GM23338 (cell line): Measurements from ENCODE around the gene ZBP1. TPM values are rescaled to one million over a fixed set of nuclear protein-coding genes. Genes with fewer than 3 reads are reported as not detected.

Experiments used
- ATAC-seq: fragments of 200-7000 bp; cut with Tn5 transposase; 3 replicates; pipeline ENCODE4 v1.9.1; 2020
- DNase-seq: peaks from one replicate; pipeline ENCODE4 v3.0.0-alpha.2; 2015; ENCODE audit warnings: low spot score
- H2AFZ ChIP-seq: fragments of 200-600 bp; sonication (generic); 2 replicates; pipeline ENCODE4 v1.8.0; 2016; ENCODE audit warnings: antibody characterized with exemption, mild to moderate bottlenecking, moderate library complexity
- H3F3A ChIP-seq: fragments of 200-600 bp; sonication (generic); replicated peaks from 2 replicates; pipeline ENCODE4 v1.8.0; 2017; ENCODE audit warnings: antibody characterized with exemption, mixed run types, low read depth
- H3K27ac ChIP-seq: fragments of 200-600 bp; sonication (generic); 2 replicates; pipeline ENCODE4 v1.6.1; 2016; ENCODE audit warnings: low read depth
- H3K27me3 ChIP-seq: fragments of 200-600 bp; sonication (generic); 2 replicates; pipeline ENCODE4 v1.8.0; 2016; ENCODE audit warnings: mild to moderate bottlenecking, mixed run types, moderate library complexity; ENCODE audit not compliant: insufficient read depth
- H3K36me3 ChIP-seq: fragments of 200-600 bp; sonication (generic); 2 replicates; pipeline ENCODE4 v1.8.0; 2016; ENCODE audit warnings: mild to moderate bottlenecking; ENCODE audit not compliant: insufficient read depth
- H3K4me1 ChIP-seq: fragments of 200-600 bp; sonication (generic); 2 replicates; pipeline ENCODE4 v1.8.0; 2016; ENCODE audit warnings: mild to moderate bottlenecking, moderate library complexity; ENCODE audit not compliant: insufficient read depth
- H3K4me2 ChIP-seq: fragments of 200-600 bp; sonication (generic); 2 replicates; pipeline ENCODE4 v1.7.1; 2017; ENCODE audit warnings: mixed run types
- H3K4me3 ChIP-seq: fragments of 200-600 bp; sonication (generic); 2 replicates; pipeline ENCODE4 v1.6.1; 2016; ENCODE audit warnings: mixed run types
- H3K79me2 ChIP-seq: fragments of 200-600 bp; sonication (generic); replicated peaks from 2 replicates; pipeline ENCODE4 v1.8.0; 2017; ENCODE audit warnings: mild to moderate bottlenecking; ENCODE audit not compliant: insufficient read depth
- H3K9me2 ChIP-seq: fragments of 200-600 bp; sonication (generic); 2 replicates; pipeline ENCODE4 v1.8.0; 2017; ENCODE audit not compliant: insufficient read depth
- H4K20me1 ChIP-seq: fragments of 200-600 bp; sonication (generic); replicated peaks from 2 replicates; pipeline ENCODE4 v1.8.0; 2017; ENCODE audit warnings: mild to moderate bottlenecking; ENCODE audit not compliant: insufficient read depth
- H3K27ac Mint-ChIP-seq: 2 replicates; pipeline ENCODE4 v1.8.0; 2020; ENCODE audit warnings: inconsistent platforms, mild to moderate bottlenecking, moderate library complexity, mixed read lengths
- H3K27me3 Mint-ChIP-seq: 3 replicates; pipeline ENCODE4 v1.8.0; 2022; ENCODE audit warnings: low read depth, mild to moderate bottlenecking, moderate library complexity, mixed read lengths, inconsistent platforms; ENCODE audit not compliant: insufficient read depth, poor library complexity
- H3K36me3 Mint-ChIP-seq: 3 replicates; pipeline ENCODE4 v1.8.0; 2021; ENCODE audit warnings: low read depth, mild to moderate bottlenecking, inconsistent platforms, moderate library complexity, mixed read lengths
- H3K4me1 Mint-ChIP-seq: 3 replicates; pipeline ENCODE4 v1.8.0; 2020; ENCODE audit warnings: mild to moderate bottlenecking, inconsistent platforms, mixed read lengths
- H3K4me3 Mint-ChIP-seq: 3 replicates; pipeline ENCODE4 v1.8.0; 2021; ENCODE audit warnings: moderate library complexity, mild to moderate bottlenecking, inconsistent platforms, mixed read lengths
- H3K9me3 Mint-ChIP-seq: 3 replicates; pipeline ENCODE4 v1.8.0; 2020; ENCODE audit warnings: moderate library complexity, mild to moderate bottlenecking, inconsistent platforms, mixed read lengths
- CREB1 ChIP-seq: fragments of 250-450 bp; sonication (Bioruptor Pico); IDR thresholded peaks from 2 replicates; pipeline ENCODE4 v1.5.0; 2020; ENCODE audit warnings: low read depth, mild to moderate bottlenecking, moderate library complexity
- CTCF ChIP-seq, 2 experiments: fragments of 200-600 bp in 1 of 2; sonication (generic) in 1 of 2; conservative IDR thresholded peaks; 2 replicates each; pipeline versions ENCODE4 v1.5.1 to v1.6.1; 2016 to 2017; ENCODE audit warnings: antibody characterized with exemption in 2 of 2, low read depth in 2 of 2, mild to moderate bottlenecking in 2 of 2, moderate library complexity in 1 of 2
- ETS1 ChIP-seq: IDR thresholded peaks from 2 replicates; pipeline ENCODE4 v1.6.1; 2016; ENCODE audit warnings: antibody characterized with exemption
- JUNB ChIP-seq: IDR thresholded peaks from one replicate; pipeline ENCODE4 v1.6.1; 2016; ENCODE audit warnings: antibody characterized with exemption; ENCODE audit not compliant: unreplicated experiment
- POLR2AphosphoS5 ChIP-seq: IDR thresholded peaks from 2 replicates; pipeline ENCODE4 v1.6.1; 2016; ENCODE audit warnings: antibody characterized with exemption, low read depth
- ZNF114 ChIP-seq: fragments of 250-450 bp; sonication (Bioruptor Pico); IDR thresholded peaks from 2 replicates; pipeline ENCODE4 v1.5.0; 2020; ENCODE audit warnings: mild to moderate bottlenecking, moderate library complexity
- polyA plus RNA-seq: library from polyadenylated mRNA; unstranded; fragments of >200 nt; fragmentation: Nextera tagmentation; extraction: Ambion mirVana; gene quantifications from 2 replicates; pipeline ENCODE4 v1.2.1, GENCODE V29; 2016
- total RNA-seq: library from RNA; depleted of rRNA; stranded (reverse); fragments of >200 nt; shearing (Covaris generic); gene quantifications from 2 replicates; pipeline ENCODE4 v1.2.3, GENCODE V29; 2014

ZBP1 gene
- total and polyA plus RNA-seq, 2 experiments from 2014 or later, result not detected

GRCh38 chr20:57564180-57564802 lies 55.9 kb downstream of the ZBP1 start:
- ATAC-seq, result no peak
- Mint-ChIP-seq H3K27ac (no peak overlapping the region), H3K36me3 (no peaks in the 10 kb centered on the region), H3K4me3 (no peak overlapping the region), H3K4me1 (no peaks in the 10 kb centered on the region), H3K27me3 (peaks cover 5% of the 10 kb centered on the region), H3K9me3 (peaks cover 2% of the 10 kb centered on the region; the same call in 1 of the 3 replicates)
- Histone ChIP-seq H3K79me2 (no peaks in the 10 kb centered on the region), H4K20me1 (no peaks in the 10 kb centered on the region), H3K27ac (no peak overlapping the region), H3K9me2 (0 out of 2 replicates have a peak, but pooled peaks cover 6% of the 10 kb centered on the region), H3K36me3 (no peaks in the 10 kb centered on the region), H3K4me1 (no peaks in the 10 kb centered on the region), H3F3A (no peaks in the 10 kb centered on the region), H2AFZ (no peak overlapping the region), H3K4me3 (no peak overlapping the region), H3K27me3 (no peaks in the 10 kb centered on the region), H3K4me2 (no peak overlapping the region)
- TF ChIP-seq JUNB (no peak), ETS1 (no peak), CTCF (conservative IDR thresholded peaks at IDR 0.05; ENCODE audit: low read depth in 2 of 2) (no peak), CREB1 (CRISPR knock-in tag) (no peak)
- DNase-seq, result no peak

- Histone ChIP-seq H3K36me3 (no peaks in the 10 kb centered on the region), H2AFZ (no peak overlapping the region), H3K4me2 (no peak overlapping the region), H3K4me1 (no peaks in the 10 kb centered on the region), H3K79me2 (no peaks in the 10 kb centered on the region), H3F3A (no peaks in the 10 kb centered on the region), H4K20me1 (no peaks in the 10 kb centered on the region), H3K9me2 (0 out of 2 replicates have a peak, but pooled peaks cover 6% of the 10 kb centered on the region), H3K27me3 (no peaks in the 10 kb centered on the region), H3K4me3 (no peak overlapping the region), H3K27ac (no peak overlapping the region)
- H3K4me3 Mint-ChIP-seq, result no peak overlapping the region
- H3K27ac Mint-ChIP-seq, result no peak overlapping the region
- TF ChIP-seq ZNF114 (no peak), POLR2AphosphoS5 (no peak)
- H3K36me3 Mint-ChIP-seq, result no peaks in the 10 kb centered on the region
- no peak for ATAC-seq
- peaks cover 5% of the 10 kb centered on the region for H3K27me3 Mint-ChIP-seq
- DNase-seq, result no peak
- no peaks in the 10 kb centered on the region for H3K4me1 Mint-ChIP-seq
- H3K9me3 Mint-ChIP-seq, result peaks cover 2% of the 10 kb centered on the region; the same call in 1 of the 3 replicates
These were observed 56.7 kb downstream of the ZBP1 start for GRCh38 chr20:57563522-57563921.
